ENCODE data around the gene ATG2B. TPM values are rescaled to one million over a fixed set of nuclear protein-coding genes. Genes with fewer than 3 reads are reported as not detected.

ATG2B gene
- total and polyA plus RNA-seq, 2 experiments from 2014 or later = 3.3 to 20.4 TPM

GRCh38 chr14:96261772-96262655 is 101.1 kb downstream of the ATG2B start:
- Histone ChIP-seq H3K27ac (no peak overlapping the region), H3K27me3 (no peaks in the 10 kb centered on the region), H3K4me3 (no peak overlapping the region), H3K9me3 (ENCODE audit: low read depth) (no peaks in the 10 kb centered on the region), H3K9me2 (replicated peaks; ENCODE audit: insufficient read depth) (no peaks in the 10 kb centered on the region), H2AFZ (no peak overlapping the region), H3K79me2 (peaks cover 12% of the 10 kb centered on the region), H4K20me1 (ENCODE audit: insufficient read depth, poor library complexity, severe bottlenecking) (no peaks in the 10 kb centered on the region), H3K4me1 (ENCODE audit: insufficient read depth) (peaks cover 3% of the 10 kb centered on the region), H3K36me3 (replicated peaks; ENCODE audit: insufficient read depth, low read depth) (no peaks in the 10 kb centered on the region), H3K4me2 (no peak overlapping the region)
- WGBS (ENCODE audit: low lambda C conversion rate, missing lambda C conversion rate) = 84% methylated on average over 16 of the region's 16 CpGs
- TF ChIP-seq EZH2phosphoT487 (IDR thresholded peaks at IDR 0.05; ENCODE audit: low read depth, severe bottlenecking, unreplicated experiment) = no peak
- no peak for TF ChIP-seq EZH2 (IDR thresholded peaks at IDR 0.05; ENCODE audit: borderline replicate concordance)
- TF ChIP-seq CTCF (IDR thresholded peaks at IDR 0.05; ENCODE audit: poor library complexity) = no peak
- no peak for DNase-seq (ENCODE audit: low spot score)

GRCh38 chr14:96261053-96261452 is 102.1 kb downstream of the ATG2B start:
- DNase-seq (ENCODE audit: low spot score) = no peak
- TF ChIP-seq CTCF (IDR thresholded peaks at IDR 0.05; ENCODE audit: poor library complexity) (no peak), EZH2 (IDR thresholded peaks at IDR 0.05; ENCODE audit: borderline replicate concordance) (no peak), EZH2phosphoT487 (IDR thresholded peaks at IDR 0.05; ENCODE audit: low read depth, severe bottlenecking, unreplicated experiment) (no peak)
- peak overlapping the region; percentile 8 for H3K27ac ChIP-seq
- H3K27me3 ChIP-seq = no peaks in the 10 kb centered on the region
- H4K20me1 ChIP-seq (ENCODE audit: insufficient read depth, poor library complexity, severe bottlenecking) = no peaks in the 10 kb centered on the region
- H3K79me2 ChIP-seq = peaks cover 12% of the 10 kb centered on the region
- no peaks in the 10 kb centered on the region for H3K36me3 ChIP-seq (replicated peaks; ENCODE audit: insufficient read depth, low read depth)
- H3K4me2 ChIP-seq = no peak overlapping the region
- H3K9me3 ChIP-seq (ENCODE audit: low read depth) = no peaks in the 10 kb centered on the region
- H2AFZ ChIP-seq = no peak overlapping the region
- H3K9me2 ChIP-seq (replicated peaks; ENCODE audit: insufficient read depth) = no peaks in the 10 kb centered on the region
- no peaks in the 10 kb centered on the region for H3K4me1 ChIP-seq (ENCODE audit: insufficient read depth)
- WGBS (ENCODE audit: low lambda C conversion rate, missing lambda C conversion rate) = 61% methylated on average over 5 of the region's 5 CpGs
- no peak overlapping the region for H3K4me3 ChIP-seq

- peaks cover 12% of the 10 kb centered on the region for H3K79me2 ChIP-seq
- H2AFZ ChIP-seq = no peak overlapping the region
- H3K27ac ChIP-seq = no peak overlapping the region
- no peaks in the 10 kb centered on the region for H3K4me1 ChIP-seq (ENCODE audit: insufficient read depth)
- H3K27me3 ChIP-seq = no peaks in the 10 kb centered on the region
- TF ChIP-seq EZH2 (IDR thresholded peaks at IDR 0.05; ENCODE audit: borderline replicate concordance) (no peak), EZH2phosphoT487 (IDR thresholded peaks at IDR 0.05; ENCODE audit: low read depth, severe bottlenecking, unreplicated experiment) (no peak), CTCF (IDR thresholded peaks at IDR 0.05; ENCODE audit: poor library complexity) (no peak)
- no peak overlapping the region for H3K4me2 ChIP-seq
- WGBS (ENCODE audit: low lambda C conversion rate, missing lambda C conversion rate) = 68% methylated on average over 2 of the region's 2 CpGs
- no peaks in the 10 kb centered on the region for H3K9me2 ChIP-seq (replicated peaks; ENCODE audit: insufficient read depth)
- no peak overlapping the region for H3K4me3 ChIP-seq
- no peaks in the 10 kb centered on the region for H4K20me1 ChIP-seq (ENCODE audit: insufficient read depth, poor library complexity, severe bottlenecking)
- no peaks in the 10 kb centered on the region for H3K36me3 ChIP-seq (replicated peaks; ENCODE audit: insufficient read depth, low read depth)
- H3K9me3 ChIP-seq (ENCODE audit: low read depth) = no peaks in the 10 kb centered on the region
- no peak for DNase-seq (ENCODE audit: low spot score)
Observed at GRCh38 chr14:96260341-96260821, 102.8 kb downstream of the ATG2B start.

Data from hepatocyte (in vitro differentiated cells).